OCI-LY7 (cell line): ENCODE measurements around the gene RBM6. TPM values are rescaled to one million over a fixed set of nuclear protein-coding genes. Genes with fewer than 3 reads are reported as not detected.

Source experiments
- BruUV-seq: library from RNA; stranded (reverse); fragments of 400-500 nt; replicated peaks from 2 replicates; lab custom pipeline; 2021; lab: Mats Ljungman, UMichigan
- CTCF ChIA-PET: fragments of 300-600 bp; sonication (Branson Sonifier 250); formaldehyde crosslinking; loops from one replicate; lab custom pipeline; 2022; ENCODE audit warnings: antibody characterized with exemption; ENCODE audit not compliant: unreplicated experiment; lab: Charles Lee
- POLR2A ChIA-PET: fragments of 300-600 bp; sonication (Branson Sonifier 250); formaldehyde crosslinking; loops from one replicate; lab custom pipeline; 2022; ENCODE audit warnings: antibody characterized with exemption; lab: Charles Lee
- DNase-seq: peaks from one replicate; pipeline ENCODE4 v3.0.0-alpha.2; 2015; ENCODE audit warnings: low spot score
- H2AFZ ChIP-seq: fragments of 200-600 bp; sonication (generic), shearing (Covaris generic); 2 replicates; pipeline ENCODE4 v1.6.1; 2014; ENCODE audit warnings: mild to moderate bottlenecking, antibody characterized with exemption, low read length, moderate library complexity
- H3K27ac ChIP-seq: fragments of 200-600 bp; sonication (generic); 2 replicates; pipeline ENCODE4 v1.5.1; 2014; ENCODE audit warnings: mixed run types, low read depth, mild to moderate bottlenecking, moderate library complexity, low read length, inconsistent platforms; ENCODE audit not compliant: poor library complexity, severe bottlenecking
- H3K36me3 ChIP-seq: fragments of 200-600 bp; sonication (generic); 2 replicates; pipeline ENCODE4 v1.6.1; 2014; ENCODE audit warnings: mild to moderate bottlenecking, antibody characterized with exemption, low read length, moderate library complexity, mixed read lengths; ENCODE audit not compliant: insufficient read depth
- H3K4me1 ChIP-seq: fragments of 200-600 bp; sonication (generic); 2 replicates; pipeline ENCODE4 v1.5.1; 2014; ENCODE audit warnings: mild to moderate bottlenecking, low read length; ENCODE audit not compliant: insufficient read depth, poor library complexity, severe bottlenecking
- H3K4me2 ChIP-seq: fragments of 200-600 bp; sonication (generic); 2 replicates; pipeline ENCODE4 v1.6.1; 2014; ENCODE audit warnings: mild to moderate bottlenecking, low read length
- H3K4me3 ChIP-seq: fragments of 200-600 bp; sonication (generic); 2 replicates; pipeline ENCODE4 v1.5.1; 2014; ENCODE audit warnings: mild to moderate bottlenecking, low read depth, low read length; ENCODE audit not compliant: poor library complexity, severe bottlenecking
- H3K79me2 ChIP-seq: fragments of 200-600 bp; sonication (generic); 2 replicates; pipeline ENCODE4 v1.6.1; 2016; ENCODE audit warnings: low read depth, mild to moderate bottlenecking, low read length, moderate library complexity, mixed read lengths; ENCODE audit not compliant: insufficient read depth
- H3K9me2 ChIP-seq: fragments of 200-600 bp; sonication (generic); 2 replicates; pipeline ENCODE4 v1.6.1; 2016; ENCODE audit warnings: mild to moderate bottlenecking, low read length, mixed read lengths; ENCODE audit not compliant: insufficient read depth
- H3K9me3 ChIP-seq: fragments of 200-600 bp; sonication (generic); 2 replicates; pipeline ENCODE4 v1.6.1; 2014; ENCODE audit warnings: mild to moderate bottlenecking, mixed run types, low read length, mixed read lengths
- H4K20me1 ChIP-seq: fragments of 200-600 bp; sonication (generic); 2 replicates; pipeline ENCODE4 v1.6.1; 2014; ENCODE audit warnings: mild to moderate bottlenecking, antibody characterized with exemption, low read length, moderate library complexity, mixed read lengths; ENCODE audit not compliant: insufficient read depth
- CTCF ChIP-seq: fragments of 200-600 bp; sonication (generic); conservative IDR thresholded peaks from 2 replicates; pipeline ENCODE4 v1.5.1; 2014; ENCODE audit warnings: mild to moderate bottlenecking, antibody characterized with exemption, low read length, moderate library complexity, mixed read lengths
- EZH2phosphoT487 ChIP-seq: fragments of 200-600 bp; sonication (generic); IDR thresholded peaks from 2 replicates; pipeline ENCODE4 v1.6.1; 2018; ENCODE audit warnings: low read depth, borderline replicate concordance, mild to moderate bottlenecking, mixed run types, antibody characterized with exemption, low read length, moderate library complexity, mixed read lengths
- intact Hi-C: fragments of 100-400 bp; cut with micrococcal nuclease; formaldehyde crosslinking; loops from one replicate; pipeline ENCODE4 v1.10.0; 2022; ENCODE audit not compliant: unreplicated experiment
- total RNA-seq, 2 experiments: library from RNA; depleted of rRNA in 1 of 2; stranded (reverse); fragments of >200 nt in 1 of 2; shearing (Covaris generic) in 1 of 2; gene quantifications; 2 replicates each; pipeline ENCODE4 v1.2.3, GENCODE V29; 2014 to 2022

RBM6 gene
- total RNA-seq, 2 experiments from 2014 or later, result 83.7 to 185 TPM

DNA sequence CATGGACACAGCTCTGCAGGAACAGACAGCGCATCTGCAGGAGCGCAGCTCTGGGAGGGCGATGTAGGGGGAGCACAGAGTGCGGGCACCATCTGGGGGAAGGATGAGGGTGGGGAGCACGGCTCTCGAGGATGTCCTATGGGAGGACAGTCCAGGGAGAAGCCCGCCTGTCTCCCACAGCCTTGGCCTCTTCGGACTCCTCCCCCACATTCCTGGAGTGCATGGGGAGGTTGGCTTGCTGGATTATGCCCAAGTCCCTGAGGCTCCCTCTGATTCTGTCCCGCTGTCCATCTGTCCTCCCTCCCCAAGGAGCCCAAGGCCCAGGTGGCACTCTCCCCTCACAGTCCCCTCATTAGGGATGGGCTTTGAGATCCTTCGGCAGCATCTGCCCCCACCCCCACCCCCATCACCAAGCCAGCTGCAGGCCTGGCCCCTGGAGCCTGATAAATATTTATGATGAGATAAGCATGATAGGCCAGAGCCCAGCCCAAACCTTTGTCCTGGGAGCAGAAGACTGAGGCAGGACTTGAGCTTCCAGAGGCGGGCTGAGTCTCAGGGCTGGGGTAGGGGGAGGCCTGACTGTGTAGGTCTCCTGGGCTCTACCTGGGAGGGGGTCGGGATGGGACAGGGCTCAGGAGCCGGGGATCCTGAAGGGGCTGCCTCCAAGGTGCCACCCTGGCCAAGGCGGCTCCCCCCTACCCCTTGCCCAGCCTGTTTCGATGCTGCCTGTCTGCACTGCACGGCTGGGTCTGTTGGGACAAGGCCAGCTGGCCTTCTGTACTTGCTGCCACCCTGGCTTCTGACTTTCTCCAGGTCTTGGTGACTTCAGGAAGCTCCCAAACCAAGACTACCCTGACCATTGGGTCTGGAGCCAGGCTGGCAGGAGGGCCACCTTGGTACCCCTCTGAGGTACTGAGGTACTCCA is 186.6 kb downstream of the RBM6 start:
- Histone ChIP-seq H3K4me3 (no peak overlapping the region), H3K36me3 (peaks cover 10% of the 10 kb centered on the region; the same call in 1 of the 2 replicates), H2AFZ (no peak overlapping the region), H3K9me3 (no peaks in the 10 kb centered on the region), H3K27ac (no peak overlapping the region), H4K20me1 (no peaks in the 10 kb centered on the region), H3K4me2 (no peak overlapping the region), H3K9me2 (no peaks in the 10 kb centered on the region), H3K4me1 (no peaks in the 10 kb centered on the region), H3K79me2 (no peaks in the 10 kb centered on the region)
- ChIA-PET CTCF (no interaction called here), POLR2A (interaction anchor here (0.5 kb wide), 1 partner anchor 27 kb away, joined by 4 read pairs; no protein-coding TSS in a partner anchor)
- DNase-seq, result no peak
- intact Hi-C loops, result no loop called here
- no TSS peak for BruUV-seq
- TF ChIP-seq EZH2phosphoT487 (no peak), CTCF (no peak)

Other genes starting within 250 kb of the RBM6 start
- gene AMIGO3, start 220.5 kb upstream of the RBM6 start, total RNA-seq (2014; rRNA removed; shearing (Covaris generic)), result 2.9 and 4.4 TPM in 2 replicates
- gene AMIGO3, start 220.5 kb upstream of the RBM6 start, total RNA-seq (2022), result 0.80 TPM in 1 of 2 replicates, not detected in the other
- gene GMPPB, start 216.2 kb upstream of the RBM6 start, total RNA-seq (2014; rRNA removed; shearing (Covaris generic)), result 40.7 and 43.6 TPM in 2 replicates
- 52.4 and 54.5 TPM in 2 replicates for gene GMPPB, start 216.2 kb upstream of the RBM6 start, total RNA-seq (2022)
- gene IP6K1, start 153.6 kb upstream of the RBM6 start, total RNA-seq (2014; rRNA removed; shearing (Covaris generic)), result 23.1 and 27.4 TPM in 2 replicates
- 27.0 and 30.9 TPM in 2 replicates for gene IP6K1, start 153.6 kb upstream of the RBM6 start, total RNA-seq (2022)
- gene CDHR4, start 140.3 kb upstream of the RBM6 start, total RNA-seq (2014; rRNA removed; shearing (Covaris generic)), result not detected in 2 replicates
- gene CDHR4, start 140.3 kb upstream of the RBM6 start, total RNA-seq (2022), result 0.32 TPM in 1 of 2 replicates, not detected in the other
- 12.8 and 18.4 TPM in 2 replicates for gene INKA1, start 136.9 kb upstream of the RBM6 start, total RNA-seq (2014; rRNA removed; shearing (Covaris generic))
- gene INKA1, start 136.9 kb upstream of the RBM6 start, total RNA-seq (2022), result 7.6 and 7.9 TPM in 2 replicates
- 18.1 and 26.3 TPM in 2 replicates for gene UBA7, start 126.2 kb upstream of the RBM6 start, total RNA-seq (2014; rRNA removed; shearing (Covaris generic))
- 14.2 and 14.7 TPM in 2 replicates for gene UBA7, start 126.2 kb upstream of the RBM6 start, total RNA-seq (2022)
- gene TRAIP, start 83.6 kb upstream of the RBM6 start, total RNA-seq (2014; rRNA removed; shearing (Covaris generic)), result 24.4 and 38.6 TPM in 2 replicates
- gene TRAIP, start 83.6 kb upstream of the RBM6 start, total RNA-seq (2022), result 41.8 and 48.9 TPM in 2 replicates
- not detected in 2 replicates for gene CAMKV, start 70.2 kb upstream of the RBM6 start, total RNA-seq (2014; rRNA removed; shearing (Covaris generic))
- 0.37 and 0.63 TPM in 2 replicates for gene CAMKV, start 70.2 kb upstream of the RBM6 start, total RNA-seq (2022)
- gene MST1R, start 36.3 kb upstream of the RBM6 start, total RNA-seq (2014; rRNA removed; shearing (Covaris generic)), result 0.05 and 0.82 TPM in 2 replicates
- 0.17 and 0.38 TPM in 2 replicates for gene MST1R, start 36.3 kb upstream of the RBM6 start, total RNA-seq (2022)
- 6.7 and 7.3 TPM in 2 replicates for gene MON1A, start 10.3 kb upstream of the RBM6 start, total RNA-seq (2014; rRNA removed; shearing (Covaris generic))
- gene MON1A, start 10.3 kb upstream of the RBM6 start, total RNA-seq (2022), result 10.4 and 11.3 TPM in 2 replicates
- 139 and 192 TPM in 2 replicates for gene RBM5, start 148.8 kb downstream of the RBM6 start, total RNA-seq (2014; rRNA removed; shearing (Covaris generic))
- gene RBM5, start 148.8 kb downstream of the RBM6 start, total RNA-seq (2022), result 197 and 223 TPM in 2 replicates
- gene SEMA3F, start 215.2 kb downstream of the RBM6 start, total RNA-seq (2014; rRNA removed; shearing (Covaris generic)), result 0.28 TPM in 1 of 2 replicates, not detected in the other
- 0.18 and 0.84 TPM in 2 replicates for gene SEMA3F, start 215.2 kb downstream of the RBM6 start, total RNA-seq (2022)